ENCODE measurements around the gene PAPLN. TPM values are rescaled to one million over a fixed set of nuclear protein-coding genes. Genes with fewer than 3 reads are reported as not detected.

The PAPLN gene
- total RNA-seq, 1 donor from 2014 or later: 4.1 TPM

- peaks cover 4% of the 10 kb centered on the region for H3K4me1 Mint-ChIP-seq
- no peaks in the 10 kb centered on the region for H3K36me3 Mint-ChIP-seq (ENCODE audit: low read depth)
- no peaks in the 10 kb centered on the region for H3K9me3 Mint-ChIP-seq
- no peak for TF ChIP-seq CTCF (conservative IDR thresholded peaks at IDR 0.05)
- no peak overlapping the region for H3K27ac Mint-ChIP-seq (ENCODE audit: unreplicated experiment)
- H3K4me3 Mint-ChIP-seq: no peak overlapping the region
- DNase-seq (ENCODE audit: low read depth, low spot score): no peak
- H3K27me3 Mint-ChIP-seq (ENCODE audit: low read depth): no peaks in the 10 kb centered on the region
Observed at GRCh38 chr14:73251516-73252215, 14.4 kb downstream of the PAPLN start.

- H3K4me1 Mint-ChIP-seq: no peaks in the 10 kb centered on the region
- no peak for TF ChIP-seq CTCF (conservative IDR thresholded peaks at IDR 0.05)
- H3K27ac Mint-ChIP-seq (ENCODE audit: unreplicated experiment): no peak overlapping the region
Observed at GRCh38 chr14:73252491-73253322, 15.4 kb downstream of the PAPLN start.

GRCh38 chr14:73253323-73253610 lies 16.0 kb downstream of the PAPLN start:
- Mint-ChIP-seq H3K36me3 (ENCODE audit: low read depth) (no peaks in the 10 kb centered on the region), H3K4me3 (no peak overlapping the region), H3K4me1 (no peaks in the 10 kb centered on the region), H3K27ac (ENCODE audit: unreplicated experiment) (no peak overlapping the region), H3K27me3 (ENCODE audit: low read depth) (no peaks in the 10 kb centered on the region), H3K9me3 (no peaks in the 10 kb centered on the region)
- DNase-seq (ENCODE audit: low read depth, low spot score): no peak
- no peak for TF ChIP-seq CTCF (conservative IDR thresholded peaks at IDR 0.05)

More at GRCh38 chr14:73252491-73253322, 15.4 kb downstream of the PAPLN start:
- Mint-ChIP-seq H3K4me3 (no peak overlapping the region), H3K9me3 (no peaks in the 10 kb centered on the region), H3K27me3 (ENCODE audit: low read depth) (no peaks in the 10 kb centered on the region), H3K36me3 (ENCODE audit: low read depth) (no peaks in the 10 kb centered on the region)
- DNase-seq (ENCODE audit: low read depth, low spot score): no peak

- no peak overlapping the region for H3K4me3 Mint-ChIP-seq
- TF ChIP-seq CTCF (conservative IDR thresholded peaks at IDR 0.05): no peak
- no peaks in the 10 kb centered on the region for H3K36me3 Mint-ChIP-seq (ENCODE audit: low read depth)
- no peaks in the 10 kb centered on the region for H3K4me1 Mint-ChIP-seq
- H3K27me3 Mint-ChIP-seq (ENCODE audit: low read depth): no peaks in the 10 kb centered on the region
- H3K27ac Mint-ChIP-seq (ENCODE audit: unreplicated experiment): no peak overlapping the region
- DNase-seq (ENCODE audit: low read depth, low spot score): no peak
- no peaks in the 10 kb centered on the region for H3K9me3 Mint-ChIP-seq
Observed at GRCh38 chr14:73253721-73254120, 16.4 kb downstream of the PAPLN start.

- H3K4me3 Mint-ChIP-seq: no peak overlapping the region
- DNase-seq (ENCODE audit: low read depth, low spot score): no peak
- no peak for TF ChIP-seq CTCF (conservative IDR thresholded peaks at IDR 0.05)
- no peaks in the 10 kb centered on the region for H3K36me3 Mint-ChIP-seq (ENCODE audit: low read depth)
- H3K27ac Mint-ChIP-seq (ENCODE audit: unreplicated experiment): no peak overlapping the region
- H3K27me3 Mint-ChIP-seq (ENCODE audit: low read depth): no peaks in the 10 kb centered on the region
- no peaks in the 10 kb centered on the region for H3K4me1 Mint-ChIP-seq
- no peaks in the 10 kb centered on the region for H3K9me3 Mint-ChIP-seq
Observed at GRCh38 chr14:73254247-73255004, 17.1 kb downstream of the PAPLN start.
